Bronchial epithelial cell (primary cell): ENCODE results near the gene RTRAF. TPM values are rescaled to one million over a fixed set of nuclear protein-coding genes. Genes with fewer than 3 reads are reported as not detected.

ENCODE experiments used
- DNase-seq: peaks from one replicate; pipeline ENCODE4 v3.0.0-alpha.2; 2010; ENCODE audit warnings: low read depth
- FAIRE-seq: peaks from 2 replicates; lab custom pipeline; 2011; peaks lifted over from hg19 to GRCh38; lab: Jason Lieb, UNC
- H3K27me3 ChIP-seq: 2 replicates; pipeline ENCODE4 v1.5.1; 2011; ENCODE audit warnings: low read length; ENCODE audit not compliant: control insufficient read depth, insufficient read depth
- H3K36me3 ChIP-seq: 2 replicates; pipeline ENCODE4 v1.5.1; 2011; ENCODE audit warnings: low read length; ENCODE audit not compliant: control insufficient read depth, insufficient read depth
- H3K4me3 ChIP-seq: 2 replicates; pipeline ENCODE4 v1.5.1; 2011; ENCODE audit warnings: mild to moderate bottlenecking, low read depth, low read length, control low read depth
- total RNA-seq: library from RNA; depleted of rRNA; stranded (reverse); fragments of >200 nt; gene quantifications from 2 replicates; pipeline ENCODE4 v1.2.1, GENCODE V29; 2014
- TF ChIP-seq, protein P1 (sequence below): IDR thresholded peaks from 2 replicates; pipeline ENCODE4 v1.5.1; 2011; ENCODE audit warnings: mild to moderate bottlenecking, moderate library complexity, low read length, control low read depth, inconsistent platforms; ENCODE audit not compliant: insufficient read depth, severe bottlenecking

Gene RTRAF
- total RNA-seq, 1 donor from 2014 or later = 69.2 TPM

- TF ChIP-seq, protein P1, sequence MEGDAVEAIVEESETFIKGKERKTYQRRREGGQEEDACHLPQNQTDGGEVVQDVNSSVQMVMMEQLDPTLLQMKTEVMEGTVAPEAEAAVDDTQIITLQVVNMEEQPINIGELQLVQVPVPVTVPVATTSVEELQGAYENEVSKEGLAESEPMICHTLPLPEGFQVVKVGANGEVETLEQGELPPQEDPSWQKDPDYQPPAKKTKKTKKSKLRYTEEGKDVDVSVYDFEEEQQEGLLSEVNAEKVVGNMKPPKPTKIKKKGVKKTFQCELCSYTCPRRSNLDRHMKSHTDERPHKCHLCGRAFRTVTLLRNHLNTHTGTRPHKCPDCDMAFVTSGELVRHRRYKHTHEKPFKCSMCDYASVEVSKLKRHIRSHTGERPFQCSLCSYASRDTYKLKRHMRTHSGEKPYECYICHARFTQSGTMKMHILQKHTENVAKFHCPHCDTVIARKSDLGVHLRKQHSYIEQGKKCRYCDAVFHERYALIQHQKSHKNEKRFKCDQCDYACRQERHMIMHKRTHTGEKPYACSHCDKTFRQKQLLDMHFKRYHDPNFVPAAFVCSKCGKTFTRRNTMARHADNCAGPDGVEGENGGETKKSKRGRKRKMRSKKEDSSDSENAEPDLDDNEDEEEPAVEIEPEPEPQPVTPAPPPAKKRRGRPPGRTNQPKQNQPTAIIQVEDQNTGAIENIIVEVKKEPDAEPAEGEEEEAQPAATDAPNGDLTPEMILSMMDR = no peak
- no peak overlapping the region for H3K4me3 ChIP-seq
- DNase-seq (no peak), FAIRE-seq (no peak)
- no peaks in the 10 kb centered on the region for H3K27me3 ChIP-seq
- peaks cover 6% of the 10 kb centered on the region for H3K36me3 ChIP-seq
These were observed 14.0 kb downstream of the RTRAF start for GRCh38 chr14:52003324-52003723.

- Histone ChIP-seq H3K27me3 (no peaks in the 10 kb centered on the region), H3K36me3 (peaks cover 6% of the 10 kb centered on the region), H3K4me3 (no peak overlapping the region)
- TF ChIP-seq, protein P1 = no peak
- no peak for DNase-seq
- no peak for FAIRE-seq
These were observed 16.3 kb downstream of the RTRAF start for GRCh38 chr14:52005625-52006024.

- H3K27me3 ChIP-seq = no peaks in the 10 kb centered on the region
- FAIRE-seq (no peak), DNase-seq (no peak)
- TF ChIP-seq, protein P1 = no peak
- H3K36me3 ChIP-seq = peaks cover 6% of the 10 kb centered on the region
- H3K4me3 ChIP-seq = no peak overlapping the region
These were observed 17.0 kb downstream of the RTRAF start for GRCh38 chr14:52006361-52006760.

DNA sequence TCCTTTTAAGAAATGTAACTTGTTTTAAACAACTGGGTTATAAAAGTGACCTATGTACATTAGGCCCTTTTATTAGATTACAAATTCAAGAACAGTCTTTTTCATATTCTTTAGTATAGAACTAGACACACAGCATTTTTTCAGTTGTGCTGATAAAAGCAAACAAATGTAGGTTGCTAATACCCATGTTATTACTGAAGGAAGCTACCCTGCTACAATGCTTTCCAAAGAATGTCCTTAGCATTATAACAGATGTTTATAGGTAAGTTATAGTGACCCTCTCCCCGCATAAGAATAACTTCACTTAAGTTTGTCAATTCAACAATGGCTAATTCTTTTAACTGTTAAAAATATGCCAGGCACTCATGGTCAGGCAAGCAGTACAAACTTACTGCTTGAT lies 17.9 kb downstream of the RTRAF start:
- Histone ChIP-seq H3K4me3 (no peak overlapping the region), H3K36me3 (peaks cover 5% of the 10 kb centered on the region), H3K27me3 (no peaks in the 10 kb centered on the region)
- DNase-seq (no peak), FAIRE-seq (no peak)
- TF ChIP-seq, protein P1 = no peak

DNA sequence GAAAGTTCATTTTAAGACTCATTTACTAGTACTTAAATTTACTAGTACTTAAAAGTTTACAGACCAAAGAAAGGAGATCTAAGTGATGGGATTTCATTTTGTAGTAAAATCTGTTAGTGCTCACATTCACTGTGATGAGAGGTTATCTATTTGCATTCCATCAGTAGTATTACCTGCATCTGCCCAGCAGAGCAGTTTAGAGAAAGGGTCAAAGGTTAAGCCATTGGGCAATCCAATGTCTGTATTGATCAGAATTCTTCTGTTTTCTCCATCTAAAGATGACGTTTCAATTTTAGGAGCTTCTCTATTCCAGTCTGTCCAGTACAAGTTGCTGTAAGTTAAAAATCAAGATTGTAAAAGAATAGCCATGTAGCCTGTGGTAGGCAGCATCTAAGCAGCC lies 18.3 kb downstream of the RTRAF start:
- FAIRE-seq = no peak

DNA sequence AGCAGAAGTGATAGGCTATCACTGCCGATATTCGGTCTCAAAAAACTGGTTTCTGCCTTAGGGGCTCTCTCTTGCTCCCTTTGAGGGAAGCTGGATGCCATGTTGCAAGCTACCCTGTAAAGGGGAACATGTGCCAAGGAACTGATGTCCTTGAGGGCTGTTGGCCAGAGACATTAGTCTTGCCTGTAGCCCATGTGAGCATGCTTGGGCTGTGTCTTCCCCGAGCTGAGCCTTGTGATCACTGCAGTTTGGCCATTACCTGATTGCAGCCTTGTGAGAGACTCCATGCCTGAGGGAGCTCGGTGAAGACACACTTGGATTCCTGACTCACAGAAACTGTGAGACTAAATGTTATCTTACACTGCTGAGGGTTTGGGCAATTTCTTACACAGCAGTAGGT lies 18.8 kb downstream of the RTRAF start:
- TF ChIP-seq, protein P1 = no peak
- H3K4me3 ChIP-seq = no peak overlapping the region
- H3K36me3 ChIP-seq = peaks cover 4% of the 10 kb centered on the region
- H3K27me3 ChIP-seq = no peaks in the 10 kb centered on the region
- DNase-seq (no peak), FAIRE-seq (no peak)

More for the DNA sequence above, 18.3 kb downstream of the RTRAF start:
- Histone ChIP-seq H3K27me3 (no peaks in the 10 kb centered on the region), H3K36me3 (peaks cover 4% of the 10 kb centered on the region), H3K4me3 (no peak overlapping the region)
- no peak for DNase-seq
- TF ChIP-seq, protein P1 = no peak
